GM12878 (cell line): Measurements from ENCODE around the gene CYP4V2. TPM values are rescaled to one million over a fixed set of nuclear protein-coding genes. Genes with fewer than 3 reads are reported as not detected.

Experiments
- ATAC-seq: fragments of 200-7000 bp; cut with Tn5 transposase; 3 replicates; pipeline ENCODE4 v1.9.1; 2020; ENCODE audit warnings: mild to moderate bottlenecking, moderate library complexity
- BruUV-seq: library from RNA; stranded (reverse); fragments of 400-500 nt; replicated peaks from 2 replicates; lab custom pipeline; 2021; lab: Mats Ljungman, UMichigan
- CTCF ChIA-PET: fragments of 300-600 bp; sonication (Branson Sonifier 250); formaldehyde crosslinking; extraction: SDS; loops from one replicate; lab custom pipeline; 2021; ENCODE audit warnings: inconsistent platforms; lab: Yijun Ruan, JAX
- POLR2A ChIA-PET: fragments of 350-600 bp; formaldehyde crosslinking; extraction: SDS; loops from one replicate; lab custom pipeline; 2021; ENCODE audit warnings: inconsistent platforms; lab: Charles Lee
- RAD21 ChIA-PET: fragments of 300-600 bp; sonication (Branson Sonifier 250); formaldehyde crosslinking; loops from one replicate; lab custom pipeline; 2023; ENCODE audit warnings: antibody characterized with exemption; ENCODE audit not compliant: unreplicated experiment; lab: Charles Lee
- SMC1A ChIA-PET: fragments of 300-600 bp; sonication (Branson Sonifier 250); formaldehyde crosslinking; loops from one replicate; lab custom pipeline; 2023; ENCODE audit not compliant: unreplicated experiment, uncharacterized antibody; lab: Charles Lee
- DNase-seq: peaks from one replicate; pipeline ENCODE4 v3.0.0-alpha.2; 2011; ENCODE audit warnings: low read depth, low spot score
- FAIRE-seq: peaks from 3 replicates; lab custom pipeline; 2011; peaks lifted over from hg19 to GRCh38; lab: Jason Lieb, UNC
- H2AFZ ChIP-seq: 2 replicates; pipeline ENCODE4 v1.6.0; 2011; ENCODE audit warnings: low read depth, low read length, control low read depth; ENCODE audit not compliant: control insufficient read depth
- H3K27ac ChIP-seq: 2 replicates; pipeline ENCODE4 v1.5.1; 2011; ENCODE audit warnings: control low read depth; ENCODE audit not compliant: control insufficient read depth, insufficient read depth
- H3K27me3 ChIP-seq, 2 experiments: replicated peaks in 1 of 2; 2 replicates each; pipeline versions ENCODE4 v1.6.0 to v1.6.1; 2011; ENCODE audit warnings: low read length in 1 of 2; ENCODE audit not compliant: control insufficient read depth in 2 of 2, insufficient read depth in 2 of 2
- H3K36me3 ChIP-seq, 2 experiments: 2 replicates each; pipeline ENCODE4 v1.5.1; 2011; ENCODE audit warnings: low read length in 1 of 2; ENCODE audit not compliant: control insufficient read depth in 2 of 2, insufficient read depth in 2 of 2
- H3K4me1 ChIP-seq: 2 replicates; pipeline ENCODE4 v1.6.1; 2011; ENCODE audit warnings: mild to moderate bottlenecking, low read length, moderate library complexity, mixed read lengths; ENCODE audit not compliant: control insufficient read depth, insufficient read depth
- H3K4me2 ChIP-seq: 2 replicates; pipeline ENCODE4 v1.6.0; 2011; ENCODE audit warnings: control low read depth; ENCODE audit not compliant: control insufficient read depth, insufficient read depth
- H3K4me3 ChIP-seq: fragments of 200-600 bp; sonication (generic); 2 replicates; pipeline ENCODE4 v1.5.1; 2016
- H3K79me2 ChIP-seq: 2 replicates; pipeline ENCODE4 v1.6.0; 2011; ENCODE audit warnings: low read length; ENCODE audit not compliant: control insufficient read depth, insufficient read depth
- H3K9ac ChIP-seq: 2 replicates; pipeline ENCODE4 v1.8.0; 2011; ENCODE audit warnings: low read length, control low read depth, mixed read lengths; ENCODE audit not compliant: control insufficient read depth, insufficient read depth
- H3K9me3 ChIP-seq: replicated peaks from 3 replicates; pipeline ENCODE4 v1.5.1; 2011; ENCODE audit warnings: mild to moderate bottlenecking, low read length; ENCODE audit not compliant: control insufficient read depth, insufficient read depth
- H4K20me1 ChIP-seq: 2 replicates; pipeline ENCODE4 v1.6.0; 2011; ENCODE audit not compliant: control insufficient read depth, insufficient read depth
- EP300 ChIP-seq, 2 experiments: fragments of 150-350 bp in 1 of 2; IDR thresholded peaks; 2 replicates each; pipeline ENCODE4 v1.6.1; 2011 to 2012; ENCODE audit warnings: low read depth in 2 of 2, low read length in 2 of 2, borderline replicate concordance in 1 of 2, improper control_type of control experiment in 1 of 2, inconsistent platforms in 1 of 2; ENCODE audit not compliant: control insufficient read depth in 1 of 2
- NR2F1 ChIP-seq: fragments of 450-650 bp; conservative IDR thresholded peaks from 2 replicates; pipeline ENCODE4 v1.6.1; 2017; ENCODE audit warnings: mild to moderate bottlenecking
- SPI1 ChIP-seq: IDR thresholded peaks from 2 replicates; pipeline ENCODE4 v1.6.1; 2011; ENCODE audit warnings: low read depth, mild to moderate bottlenecking, low read length, moderate library complexity, borderline replicate concordance; ENCODE audit not compliant: insufficient read depth
- TBL1XR1 ChIP-seq: IDR thresholded peaks from 2 replicates; pipeline ENCODE4 v1.6.1; 2012; ENCODE audit warnings: low read depth, low read length, improper control_type of control experiment
- WGBS: methylation state at CpG from one replicate; pipeline ENCODE4 v1.1.6; 2016; ENCODE audit warnings: low lambda C conversion rate; ENCODE audit not compliant: insufficient replicate concordance, insufficient coverage; ENCODE audit errors: missing lambda C conversion rate; 5-methylcytosine and 5-hydroxymethylcytosine counted together
- in situ Hi-C: fragments of 300-500 bp; cut with MboI; formaldehyde crosslinking; loops from 9 replicates; pipeline ENCODE4 v1.14.3; 2018; ENCODE audit warnings: mixed read lengths
- intact Hi-C: fragments of 100-400 bp; cut with micrococcal nuclease; formaldehyde crosslinking; loops from one replicate; pipeline ENCODE4 v1.14.2; 2022; ENCODE audit not compliant: unreplicated experiment
- polyA plus RNA-seq, 11 experiments: library from polyadenylated mRNA; depleted of rRNA in 4 of 11; unstranded in 6 of 11; stranded (reverse) in 5 of 11; fragments of >200 nt; fragmentation: Nextera tagmentation in 4 of 11; fragmentation: Illumina TruSeq in 1 of 11; extraction: Ambion mirVana in 4 of 11; extraction: Trizol in 1 of 11; gene quantifications; 1 replicate in 1 of 11; 2 replicates in 10 of 11; pipeline versions ENCODE4 v1.2.1 to v1.2.3, GENCODE V29; 2011 to 2016; ENCODE audit warnings: inconsistent platforms in 2 of 11, missing spikeins in 2 of 11, low read depth in 1 of 11
- total RNA-seq, 4 experiments: library from RNA; depleted of rRNA in 3 of 4; stranded (reverse); fragments of >200 nt in 3 of 4; fragmentation: Illumina TruSeq in 1 of 4; extraction: Trizol in 1 of 4; gene quantifications; 2 replicates each; pipeline versions ENCODE4 v1.2.1 to v1.2.3, GENCODE V29; 2013 to 2021
- TF ChIP-seq, protein P1 (sequence below): fragments of 450-650 bp; IDR thresholded peaks from 2 replicates; pipeline ENCODE4 v1.6.1; 2017; ENCODE audit warnings: mild to moderate bottlenecking, moderate library complexity

The CYP4V2 gene
- total and polyA plus RNA-seq, 10 of the 15 experiments (the other 5 are each of a cell fraction or from before 2014, with no cell fraction given): 1.2 to 8.2 (median 6.8) TPM

DNA sequence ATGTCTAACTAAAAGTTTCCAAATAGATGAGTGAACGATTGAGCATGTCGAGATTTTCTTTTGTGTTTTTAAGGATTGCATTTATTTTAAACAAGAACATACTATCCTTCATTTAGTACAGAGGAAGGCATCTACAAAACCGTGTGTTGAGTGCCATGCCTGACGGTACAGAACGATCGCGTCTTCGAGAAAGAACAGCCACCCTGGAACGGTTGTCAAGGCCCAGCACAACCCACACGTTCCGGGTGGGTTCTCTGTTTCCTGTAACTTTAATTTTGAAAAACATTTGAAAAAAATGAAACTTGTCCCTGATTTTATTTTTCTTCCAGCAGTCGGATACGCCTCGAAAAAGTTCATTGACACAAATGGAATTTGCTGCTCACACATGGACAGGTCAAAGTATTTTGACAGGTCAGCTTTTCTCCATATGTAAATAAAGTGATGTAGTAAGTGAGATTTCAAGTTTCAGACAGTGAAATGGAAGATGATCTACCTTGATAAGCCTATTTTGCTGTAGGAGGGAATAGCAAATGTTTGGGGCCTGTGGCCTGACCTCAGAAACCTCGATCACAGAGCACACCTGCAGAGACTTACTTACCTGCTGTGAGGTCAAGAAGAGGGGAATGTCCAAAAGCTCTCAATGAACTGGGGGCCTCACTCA, 24.4 kb upstream of the CYP4V2 start:
- TF ChIP-seq EP300 (IDR thresholded peaks at IDR 0.05; ENCODE audit: borderline replicate concordance in 1 of 2, control insufficient read depth in 1 of 2, low read depth in 2 of 2, low read length in 2 of 2): no peak
- no peak for TF ChIP-seq SPI1
- TF ChIP-seq NR2F1: no peak
- no peak for TF ChIP-seq TBL1XR1
- TF ChIP-seq, protein P1, sequence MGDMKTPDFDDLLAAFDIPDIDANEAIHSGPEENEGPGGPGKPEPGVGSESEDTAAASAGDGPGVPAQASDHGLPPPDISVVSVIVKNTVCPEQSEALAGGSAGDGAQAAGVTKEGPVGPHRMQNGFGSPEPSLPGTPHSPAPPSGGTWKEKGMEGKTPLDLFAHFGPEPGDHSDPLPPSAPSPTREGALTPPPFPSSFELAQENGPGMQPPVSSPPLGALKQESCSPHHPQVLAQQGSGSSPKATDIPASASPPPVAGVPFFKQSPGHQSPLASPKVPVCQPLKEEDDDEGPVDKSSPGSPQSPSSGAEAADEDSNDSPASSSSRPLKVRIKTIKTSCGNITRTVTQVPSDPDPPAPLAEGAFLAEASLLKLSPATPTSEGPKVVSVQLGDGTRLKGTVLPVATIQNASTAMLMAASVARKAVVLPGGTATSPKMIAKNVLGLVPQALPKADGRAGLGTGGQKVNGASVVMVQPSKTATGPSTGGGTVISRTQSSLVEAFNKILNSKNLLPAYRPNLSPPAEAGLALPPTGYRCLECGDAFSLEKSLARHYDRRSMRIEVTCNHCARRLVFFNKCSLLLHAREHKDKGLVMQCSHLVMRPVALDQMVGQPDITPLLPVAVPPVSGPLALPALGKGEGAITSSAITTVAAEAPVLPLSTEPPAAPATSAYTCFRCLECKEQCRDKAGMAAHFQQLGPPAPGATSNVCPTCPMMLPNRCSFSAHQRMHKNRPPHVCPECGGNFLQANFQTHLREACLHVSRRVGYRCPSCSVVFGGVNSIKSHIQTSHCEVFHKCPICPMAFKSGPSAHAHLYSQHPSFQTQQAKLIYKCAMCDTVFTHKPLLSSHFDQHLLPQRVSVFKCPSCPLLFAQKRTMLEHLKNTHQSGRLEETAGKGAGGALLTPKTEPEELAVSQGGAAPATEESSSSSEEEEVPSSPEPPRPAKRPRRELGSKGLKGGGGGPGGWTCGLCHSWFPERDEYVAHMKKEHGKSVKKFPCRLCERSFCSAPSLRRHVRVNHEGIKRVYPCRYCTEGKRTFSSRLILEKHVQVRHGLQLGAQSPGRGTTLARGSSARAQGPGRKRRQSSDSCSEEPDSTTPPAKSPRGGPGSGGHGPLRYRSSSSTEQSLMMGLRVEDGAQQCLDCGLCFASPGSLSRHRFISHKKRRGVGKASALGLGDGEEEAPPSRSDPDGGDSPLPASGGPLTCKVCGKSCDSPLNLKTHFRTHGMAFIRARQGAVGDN: no peak
- ChIA-PET RAD21 (no interaction called here), SMC1A (no interaction called here), CTCF (no interaction called here), POLR2A (no interaction called here)
- Histone ChIP-seq H3K9me3 (no peaks in the 10 kb centered on the region), H3K27me3 (peaks cover 0 to 1% of the 10 kb centered on the region in 2 experiments; a peak in 2 of 4 replicates), H3K79me2 (no peaks in the 10 kb centered on the region), H3K4me1 (no peaks in the 10 kb centered on the region), H3K9ac (no peak overlapping the region), H3K4me2 (no peak overlapping the region), H2AFZ (no peak overlapping the region), H4K20me1 (no peaks in the 10 kb centered on the region), H3K27ac (no peak overlapping the region), H3K4me3 (no peak overlapping the region), H3K36me3 (no peaks in the 10 kb centered on the region)
- DNase-seq: no peak
- in situ Hi-C loops: no loop called here
- FAIRE-seq: no peak
- ATAC-seq: no peak
- no TSS peak for BruUV-seq
- 66% methylated on average over 15 of the region's 15 CpGs for WGBS
- intact Hi-C loops: no loop called here
